Rectal smooth muscle tissue (tissue), 1 donor: Measurements from ENCODE around the gene EBI3.
"Not testable (repeated sequence)": the region's sequence is repeated elsewhere in the genome, so short reads cannot be mapped to it uniquely, and the experiment has no call there.

Experiments used
- H3K27ac ChIP-seq: one replicate; pipeline ENCODE4 v1.7.0; 2013; ENCODE audit warnings: low read depth, low read length, inconsistent platforms
- H3K27me3 ChIP-seq: one replicate; pipeline ENCODE4 v1.7.0; 2013; ENCODE audit warnings: low read length; ENCODE audit not compliant: control insufficient read depth, insufficient read depth
- H3K36me3 ChIP-seq: one replicate; pipeline ENCODE4 v1.7.0; 2013; ENCODE audit warnings: low read length; ENCODE audit not compliant: control insufficient read depth, insufficient read depth
- H3K4me1 ChIP-seq: one replicate; pipeline ENCODE4 v1.7.0; 2013; ENCODE audit warnings: low read length; ENCODE audit not compliant: control insufficient read depth, insufficient read depth
- H3K4me3 ChIP-seq: one replicate; pipeline ENCODE4 v1.7.0; 2013; ENCODE audit warnings: low read length
- H3K9ac ChIP-seq: one replicate; pipeline ENCODE4 v1.7.0; 2013; ENCODE audit warnings: low read length

EBI3 gene

DNA sequence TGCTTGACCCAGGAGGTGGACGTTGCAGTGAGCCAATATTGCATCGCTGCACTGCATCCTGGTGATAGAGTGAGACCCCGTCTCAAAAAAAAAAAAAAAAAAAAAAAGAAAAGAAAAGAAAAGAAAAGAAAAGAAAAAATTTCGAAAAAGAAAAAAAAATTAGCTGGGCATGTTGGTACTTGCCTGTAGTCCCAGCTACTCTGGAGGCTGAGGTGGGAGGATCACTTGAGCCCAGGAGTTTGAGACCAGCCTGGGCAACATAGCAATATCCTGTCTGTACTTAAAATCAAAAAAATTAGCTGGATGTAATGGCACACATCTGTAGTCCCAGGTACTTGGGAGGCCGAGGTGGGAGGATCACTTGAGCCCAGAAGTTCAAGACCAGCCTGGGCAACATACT, 2.8 kb downstream of the EBI3 start:
- not testable (repeated sequence) for H3K4me1 ChIP-seq, H3K36me3 ChIP-seq, H3K27ac ChIP-seq, H3K4me3 ChIP-seq, H3K9ac ChIP-seq
- peaks cover 10% of the 10 kb centered on the region for H3K27me3 ChIP-seq

GRCh38 chr19:4232614-4233281, 3.4 kb downstream of the EBI3 start:
- H3K4me1 ChIP-seq = no peaks in the 10 kb centered on the region
- H3K27me3 ChIP-seq = peaks cover 10% of the 10 kb centered on the region
- H3K4me3 ChIP-seq = no peak overlapping the region
- no peak overlapping the region for H3K9ac ChIP-seq
- H3K36me3 ChIP-seq = no peaks in the 10 kb centered on the region
- no peak overlapping the region for H3K27ac ChIP-seq

DNA sequence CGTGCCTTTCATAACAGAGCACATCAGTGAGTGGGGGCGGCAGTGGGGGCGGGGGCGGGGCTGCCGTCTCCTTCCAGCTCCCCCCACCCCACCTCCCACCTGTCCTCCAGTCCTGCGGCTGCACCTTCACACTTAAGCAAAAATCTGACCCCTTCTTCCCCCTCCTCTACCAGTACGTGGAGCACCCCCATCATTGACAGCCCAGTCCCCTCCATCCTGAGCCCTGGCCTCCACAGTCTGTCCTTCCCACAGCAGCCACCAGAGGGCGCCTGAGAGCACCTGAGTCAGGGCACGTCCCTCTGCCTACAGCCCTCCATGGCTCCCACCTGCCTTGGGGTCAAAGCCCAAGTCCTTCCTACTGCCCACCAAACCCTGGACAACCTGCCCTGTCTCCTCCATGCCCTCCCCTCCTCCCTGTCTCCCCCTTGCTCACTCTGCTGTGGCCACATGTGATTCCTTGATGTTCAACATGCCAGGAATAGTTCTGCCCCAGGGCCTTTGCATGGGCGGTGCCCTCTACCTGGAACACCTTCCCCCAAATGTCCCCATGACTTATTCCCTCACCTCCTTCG, 4.0 kb downstream of the EBI3 start:
- H3K4me1 ChIP-seq = no peaks in the 10 kb centered on the region
- no peak overlapping the region for H3K27ac ChIP-seq
- no peak overlapping the region for H3K4me3 ChIP-seq
- H3K36me3 ChIP-seq = no peaks in the 10 kb centered on the region
- H3K27me3 ChIP-seq = peaks cover 7% of the 10 kb centered on the region
- H3K9ac ChIP-seq = no peak overlapping the region

GRCh38 chr19:4234142-4234861, 5.0 kb downstream of the EBI3 start:
- Histone ChIP-seq H3K4me1 (no peaks in the 10 kb centered on the region), H3K9ac (no peak overlapping the region), H3K27me3 (peaks cover 3% of the 10 kb centered on the region), H3K4me3 (no peak overlapping the region), H3K27ac (no peak overlapping the region), H3K36me3 (no peaks in the 10 kb centered on the region)

DNA sequence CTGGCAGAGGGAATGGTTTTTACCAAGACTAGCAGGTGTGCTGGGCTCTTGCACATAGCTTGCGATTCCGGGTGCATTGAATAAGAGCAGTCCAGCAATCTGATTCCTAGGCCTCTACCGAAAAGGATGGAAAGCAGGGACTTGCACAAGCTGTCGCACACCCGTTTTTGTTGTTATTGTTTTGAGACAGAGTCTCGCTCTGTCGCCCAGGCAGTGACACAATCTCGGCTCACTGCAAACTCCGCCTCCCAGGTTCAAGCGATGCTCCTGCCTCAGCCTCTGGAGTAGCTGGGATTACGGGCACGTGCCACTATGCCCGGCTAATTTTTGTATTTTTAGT, 5.5 kb downstream of the EBI3 start:
- Histone ChIP-seq H3K9ac (no peak overlapping the region), H3K27me3 (peaks cover 3% of the 10 kb centered on the region), H3K4me3 (no peak overlapping the region), H3K36me3 (no peaks in the 10 kb centered on the region), H3K27ac (no peak overlapping the region), H3K4me1 (no peaks in the 10 kb centered on the region)

DNA sequence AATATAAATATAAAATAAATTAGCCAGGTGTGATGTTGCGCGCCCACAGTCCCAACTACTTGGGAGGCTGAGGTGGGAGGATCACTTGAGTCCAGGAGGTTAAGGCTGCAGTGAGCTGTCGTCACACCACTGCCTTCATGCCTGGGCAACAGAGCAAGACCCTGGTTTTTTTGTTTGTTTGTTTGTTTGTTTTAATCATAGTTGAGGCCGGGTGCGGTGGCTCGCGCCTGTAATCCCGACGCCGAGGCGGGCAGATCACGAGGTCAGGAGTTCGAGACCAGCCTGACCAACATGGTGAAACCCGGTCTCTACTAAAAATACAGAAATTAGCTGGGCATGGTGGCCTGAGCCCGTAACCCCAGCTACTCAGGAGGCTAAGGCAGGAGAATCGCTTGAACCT, 8.2 kb downstream of the EBI3 start:
- H3K36me3 ChIP-seq, H3K4me1 ChIP-seq, H3K27ac ChIP-seq, H3K9ac ChIP-seq, H3K27me3 ChIP-seq, H3K4me3 ChIP-seq: not testable (repeated sequence)

- H3K27me3 ChIP-seq = no peaks in the 10 kb centered on the region
- H3K4me3 ChIP-seq = no peak overlapping the region
- no peaks in the 10 kb centered on the region for H3K36me3 ChIP-seq
- H3K9ac ChIP-seq = no peak overlapping the region
- H3K4me1 ChIP-seq = no peaks in the 10 kb centered on the region
- no peak overlapping the region for H3K27ac ChIP-seq
Measured at GRCh38 chr19:4238831-4239230, 9.5 kb downstream of the EBI3 start.

- Histone ChIP-seq H3K27ac (no peak overlapping the region), H3K4me1 (peaks cover 4% of the 10 kb centered on the region), H3K4me3 (no peak overlapping the region), H3K36me3 (no peaks in the 10 kb centered on the region), H3K9ac (no peak overlapping the region), H3K27me3 (no peaks in the 10 kb centered on the region)
Measured at GRCh38 chr19:4241824-4242430, 12.6 kb downstream of the EBI3 start.

DNA sequence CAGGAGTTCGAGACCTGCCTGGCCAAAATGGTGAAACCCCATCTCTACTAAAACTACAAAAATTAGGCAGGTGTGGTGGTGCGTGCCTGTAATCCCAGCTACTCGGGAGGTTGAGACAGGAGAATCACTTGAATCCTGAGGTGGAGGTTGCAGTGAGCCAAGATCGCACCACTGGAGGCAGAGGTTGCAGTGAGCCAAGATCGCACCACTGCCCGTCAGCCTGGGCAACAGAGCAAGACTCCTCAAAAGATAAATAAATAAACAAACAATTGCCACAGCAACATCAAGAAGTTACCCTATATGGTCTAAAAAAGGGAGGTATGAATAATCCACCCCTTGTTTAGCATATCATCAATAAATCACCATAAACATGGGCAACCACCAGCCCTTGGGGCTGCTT, 16.6 kb downstream of the EBI3 start:
- not testable (repeated sequence) for H3K4me1 ChIP-seq, H3K27ac ChIP-seq, H3K27me3 ChIP-seq, H3K9ac ChIP-seq
- peaks cover 18% of the 10 kb centered on the region for H3K36me3 ChIP-seq
- H3K4me3 ChIP-seq = peak overlapping the region; percentile 97

- peak within 1 kb of the TSS; percentile 99 for H3K9ac ChIP-seq
- peaks cover 26% of the 10 kb centered on the region for H3K36me3 ChIP-seq
- peak within 1 kb of the TSS; percentile 97 for H3K4me3 ChIP-seq
- peaks cover 4% of the 10 kb centered on the region for H3K4me1 ChIP-seq
- H3K27me3 ChIP-seq = no peaks in the 10 kb centered on the region
- H3K27ac ChIP-seq = peak within 1 kb of the TSS; percentile 98
Measured at GRCh38 chr19:4246767-4247593, 17.7 kb downstream of the EBI3 start, which contains the start of gene YJU2. TSS of gene YJU2 (plus strand) at chr19:4247080. CDS start at chr19:4247147, 67 bp downstream.

GRCh38 chr19:4256563-4256962, 27.2 kb downstream of the EBI3 start:
- Histone ChIP-seq H3K9ac (no peak overlapping the region), H3K27ac (no peak overlapping the region), H3K27me3 (no peaks in the 10 kb centered on the region), H3K36me3 (peaks cover 43% of the 10 kb centered on the region), H3K4me3 (no peak overlapping the region), H3K4me1 (no peaks in the 10 kb centered on the region)

- Histone ChIP-seq H3K9ac (no peak overlapping the region), H3K27me3 (no peaks in the 10 kb centered on the region), H3K36me3 (peaks cover 43% of the 10 kb centered on the region), H3K27ac (no peak overlapping the region), H3K4me3 (no peak overlapping the region), H3K4me1 (no peaks in the 10 kb centered on the region)
Measured at GRCh38 chr19:4257025-4257424, 27.7 kb downstream of the EBI3 start.
